Left lung (tissue), 10 donors: Measurements from ENCODE around the gene CCDC27. TPM values are rescaled to one million over a fixed set of nuclear protein-coding genes. Genes with fewer than 3 reads are reported as not detected.

ENCODE experiments used
- ATAC-seq: fragments of 200-7000 bp; cut with Tn5 transposase; one replicate; pipeline ENCODE4 v1.9.1; 2020; ENCODE audit warnings: moderate library complexity
- DNase-seq, 4 donors: peaks; one replicate each; pipeline ENCODE4 v3.0.0-alpha.2; 2013 to 2020
- H3K27ac ChIP-seq, 2 donors: fragments of 200-600 bp; sonication (generic) in 1 of 2; one replicate each; pipeline versions ENCODE4 v1.5.0 to v1.8.0; 2020 to 2021
- H3K27me3 ChIP-seq, 2 donors: fragments of 200-600 bp; sonication (generic) in 1 of 2; one replicate each; pipeline versions ENCODE4 v1.5.0 to v1.8.0; 2020 to 2021
- H3K36me3 ChIP-seq, 2 donors: fragments of 200-600 bp; sonication (generic) in 1 of 2; one replicate each; pipeline versions ENCODE4 v1.5.0 to v1.8.0; 2020 to 2021
- H3K4me1 ChIP-seq, 2 donors: fragments of 200-600 bp; one replicate each; pipeline ENCODE4 v1.8.0; 2021
- H3K4me3 ChIP-seq, 2 donors: fragments of 200-600 bp; sonication (generic) in 1 of 2; one replicate each; pipeline versions ENCODE4 v1.5.0 to v1.8.0; 2020 to 2021; ENCODE audit warnings: mild to moderate bottlenecking in 1 of 2
- H3K9me3 ChIP-seq, 2 donors: fragments of 200-600 bp; sonication (generic) in 1 of 2; one replicate each; pipeline versions ENCODE4 v1.5.0 to v1.8.0; 2020 to 2021
- intact Hi-C, 2 donors: fragments of 100-400 bp; cut with DNase I; formaldehyde crosslinking; loops; one replicate each; pipeline versions ENCODE4 v1.11.2 to v1.14.2; 2022
- polyA plus RNA-seq, 6 donors: library from polyadenylated mRNA; unstranded; fragments of 120-200 nt; gene quantifications; one replicate each; pipeline ENCODE4 v1.2.1, GENCODE V29; 2013; ENCODE audit not compliant: insufficient read length in 6 of 6
- total RNA-seq, 2 donors: library from RNA; stranded (reverse); fragmentation: NEBNext Ultra II Directional; extraction: Animal tissue kit (Norgen Biotek cat#: 25700); gene quantifications; one replicate each; pipeline ENCODE4 v1.2.1, GENCODE V29; 2021
- TF ChIP-seq, protein P1 (sequence below), 2 donors: fragments of 200-600 bp; sonication (generic) in 1 of 2; IDR thresholded peaks; one replicate each; pipeline versions ENCODE4 v1.5.0 to v1.8.0; 2021; ENCODE audit warnings: antibody characterized with exemption in 2 of 2
- donor health status: DM: no; HTN: yes; CAD: no.
- donor health status: DM: no; HTN: no; CAD: no.

Gene CCDC27
- total and polyA plus RNA-seq, 8 donors = 0.17 to 0.31 (median 0.25) TPM; not detected in 2

DNA sequence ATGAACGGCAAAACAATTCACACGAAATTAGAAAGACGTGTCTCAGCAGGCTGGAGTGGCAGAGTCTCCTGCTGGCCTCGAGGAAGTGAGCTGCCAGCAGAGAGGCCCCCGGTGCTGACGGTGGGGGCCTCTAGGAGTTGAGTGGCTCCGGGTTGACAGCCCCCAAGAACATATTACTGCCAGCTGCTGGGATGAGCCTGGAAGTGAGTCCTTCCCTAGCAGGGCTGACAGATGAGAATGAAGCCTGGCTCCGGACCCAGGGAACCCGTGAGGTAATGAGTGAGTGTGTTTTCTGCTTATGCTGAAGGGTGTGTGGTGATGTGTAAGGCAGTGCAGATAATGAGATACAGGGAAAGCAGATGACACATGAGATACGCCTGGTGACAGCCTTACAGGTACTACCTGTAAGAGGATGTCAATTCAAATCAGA lies 67.5 kb downstream of the CCDC27 start:
- H3K36me3 ChIP-seq = peaks cover 0 to 78% of the 10 kb centered on the region in 2 donors

DNA sequence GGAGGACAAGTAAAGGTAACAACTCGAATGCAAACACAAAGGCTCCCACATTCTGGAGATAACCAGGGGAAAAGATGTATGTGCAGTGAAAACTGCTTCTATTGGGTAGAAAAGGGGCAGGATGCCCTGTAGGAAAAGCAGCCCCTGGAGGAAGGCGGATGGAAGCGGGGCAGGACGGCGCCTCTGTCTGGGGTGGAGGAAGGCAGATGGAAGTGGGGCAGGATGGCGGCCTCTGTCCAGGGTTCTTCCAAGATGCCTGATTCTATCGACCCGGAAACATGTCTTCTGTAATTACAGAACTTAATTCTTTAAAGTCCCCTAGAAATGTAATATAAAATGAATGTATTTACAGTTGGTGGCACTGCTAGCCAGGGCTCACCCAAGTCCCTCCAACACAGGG lies 68.1 kb downstream of the CCDC27 start:
- Histone ChIP-seq H3K36me3 (peaks cover 0 to 78% of the 10 kb centered on the region in 2 donors), H3K27me3 (no peaks in the 10 kb centered on the region), H3K4me3 (no peak overlapping the region), H3K9me3 (no peaks in the 10 kb centered on the region), H3K4me1 (no peaks in the 10 kb centered on the region), H3K27ac (no peak overlapping the region)
- intact Hi-C loops = no loop called here
- no peak for DNase-seq
- TF ChIP-seq, protein P1, sequence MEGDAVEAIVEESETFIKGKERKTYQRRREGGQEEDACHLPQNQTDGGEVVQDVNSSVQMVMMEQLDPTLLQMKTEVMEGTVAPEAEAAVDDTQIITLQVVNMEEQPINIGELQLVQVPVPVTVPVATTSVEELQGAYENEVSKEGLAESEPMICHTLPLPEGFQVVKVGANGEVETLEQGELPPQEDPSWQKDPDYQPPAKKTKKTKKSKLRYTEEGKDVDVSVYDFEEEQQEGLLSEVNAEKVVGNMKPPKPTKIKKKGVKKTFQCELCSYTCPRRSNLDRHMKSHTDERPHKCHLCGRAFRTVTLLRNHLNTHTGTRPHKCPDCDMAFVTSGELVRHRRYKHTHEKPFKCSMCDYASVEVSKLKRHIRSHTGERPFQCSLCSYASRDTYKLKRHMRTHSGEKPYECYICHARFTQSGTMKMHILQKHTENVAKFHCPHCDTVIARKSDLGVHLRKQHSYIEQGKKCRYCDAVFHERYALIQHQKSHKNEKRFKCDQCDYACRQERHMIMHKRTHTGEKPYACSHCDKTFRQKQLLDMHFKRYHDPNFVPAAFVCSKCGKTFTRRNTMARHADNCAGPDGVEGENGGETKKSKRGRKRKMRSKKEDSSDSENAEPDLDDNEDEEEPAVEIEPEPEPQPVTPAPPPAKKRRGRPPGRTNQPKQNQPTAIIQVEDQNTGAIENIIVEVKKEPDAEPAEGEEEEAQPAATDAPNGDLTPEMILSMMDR (IDR thresholded peaks at IDR 0.05) = no peak
- no peak for ATAC-seq

More for the DNA sequence above, 67.5 kb downstream of the CCDC27 start:
- Histone ChIP-seq H3K9me3 (no peaks in the 10 kb centered on the region), H3K27me3 (no peaks in the 10 kb centered on the region), H3K27ac (no peak overlapping the region), H3K4me1 (no peaks in the 10 kb centered on the region), H3K4me3 (no peak overlapping the region)
- DNase-seq = no peak
- TF ChIP-seq, protein P1 (IDR thresholded peaks at IDR 0.05) = no peak
- intact Hi-C loops = no loop called here
- ATAC-seq = no peak

DNA sequence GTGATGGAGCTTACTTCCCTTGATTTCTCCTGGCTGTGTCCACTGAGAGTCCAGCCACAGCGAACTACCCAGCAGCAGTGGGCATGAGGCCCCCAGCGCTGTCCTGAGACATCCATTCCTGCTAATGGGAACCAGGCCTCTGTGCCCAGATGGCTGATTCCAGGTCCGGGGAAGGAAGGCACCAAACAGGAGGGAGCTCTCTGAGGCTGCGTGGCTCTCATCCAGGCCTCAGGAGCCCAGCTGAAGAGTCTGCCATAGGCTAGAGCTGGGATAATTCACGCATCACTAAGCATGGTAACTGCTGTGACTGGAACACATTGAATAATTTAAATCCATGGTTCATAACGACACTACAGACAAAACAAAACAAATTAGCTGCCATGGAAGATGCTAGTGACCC lies 68.8 kb downstream of the CCDC27 start:
- ATAC-seq (no peak), DNase-seq (no peak)
- TF ChIP-seq, protein P1 (IDR thresholded peaks at IDR 0.05) = no peak
- Histone ChIP-seq H3K4me3 (no peak overlapping the region), H3K27ac (no peak overlapping the region), H3K4me1 (no peaks in the 10 kb centered on the region), H3K36me3 (peaks cover 0 to 78% of the 10 kb centered on the region in 2 donors), H3K27me3 (no peaks in the 10 kb centered on the region), H3K9me3 (no peaks in the 10 kb centered on the region)
- intact Hi-C loops = no loop called here

Other genes with a start within 250 kb of the CCDC27 start
- gene MEGF6, start 140.9 kb upstream of the CCDC27 start, total RNA-seq = 100 to 1,000 TPM in 1 of 2 donors, 10 to 100 TPM in 1; 40.6 to 108 TPM
- 10 to 100 TPM; 46.7 to 72.6 (median 51.5) TPM for gene MEGF6, start 140.9 kb upstream of the CCDC27 start, polyA plus RNA-seq
- 10 to 100 TPM; 42.5 to 42.9 TPM for gene TPRG1L, start 127.4 kb upstream of the CCDC27 start, total RNA-seq
- 10 to 100 TPM; 27.3 to 33.8 (median 30.4) TPM for gene TPRG1L, start 127.4 kb upstream of the CCDC27 start, polyA plus RNA-seq
- 10 to 100 TPM; 20.2 to 23.1 TPM for gene WRAP73, start 102.3 kb upstream of the CCDC27 start, total RNA-seq
- gene WRAP73, start 102.3 kb upstream of the CCDC27 start, polyA plus RNA-seq = 10 to 100 TPM; 14.3 to 21.2 (median 15.4) TPM
- 1 to 10 TPM; 1.8 to 2.7 TPM for gene TP73, start 99.9 kb upstream of the CCDC27 start, total RNA-seq
- 1 to 10 TPM; 1.6 to 2.1 (median 2.0) TPM for gene TP73, start 99.9 kb upstream of the CCDC27 start, polyA plus RNA-seq
- gene SMIM1, start 20.3 kb downstream of the CCDC27 start, total RNA-seq = 1 to 10 TPM; 6.5 TPM
- 1 to 10 TPM; 1.6 to 7.4 (median 4.4) TPM for gene SMIM1, start 20.3 kb downstream of the CCDC27 start, polyA plus RNA-seq
- 10 to 100 TPM; 34.2 to 36.6 TPM for gene LRRC47, start 44.0 kb downstream of the CCDC27 start, total RNA-seq
- gene LRRC47, start 44.0 kb downstream of the CCDC27 start, polyA plus RNA-seq = 10 to 100 TPM; 49.4 to 66.4 (median 53.0) TPM
- 10 to 100 TPM; 44.8 to 49.5 TPM for gene CEP104, start 104.8 kb downstream of the CCDC27 start, total RNA-seq
- gene CEP104, start 104.8 kb downstream of the CCDC27 start, polyA plus RNA-seq = 10 to 100 TPM; 32.5 to 44.8 (median 34.4) TPM
- gene DFFB, start 105.0 kb downstream of the CCDC27 start, total RNA-seq = 1 to 10 TPM; 5.4 to 8.9 TPM
- 10 to 100 TPM in 5 of 6 donors, 1 to 10 TPM in 1; 9.6 to 14.7 (median 11.9) TPM for gene DFFB, start 105.0 kb downstream of the CCDC27 start, polyA plus RNA-seq
- 10 to 100 TPM; 19.3 to 29.5 TPM for gene C1orf174, start 147.8 kb downstream of the CCDC27 start, total RNA-seq
- 10 to 100 TPM; 20.9 to 26.7 (median 24.7) TPM for gene C1orf174, start 147.8 kb downstream of the CCDC27 start, polyA plus RNA-seq